CD4-positive, alpha-beta T cell treated with Interleukin-1 beta for 1 hour (primary cell): ENCODE data around the gene RHBDF2.
"Not testable (repeated sequence)": the region's sequence is repeated elsewhere in the genome, so short reads cannot be mapped to it uniquely, and the experiment has no call there.

Experiments
- DNase-seq, 2 donors: peaks; one replicate each; pipeline ENCODE4 v3.0.0-alpha.2; 2020 to 2022

Gene RHBDF2

DNA sequence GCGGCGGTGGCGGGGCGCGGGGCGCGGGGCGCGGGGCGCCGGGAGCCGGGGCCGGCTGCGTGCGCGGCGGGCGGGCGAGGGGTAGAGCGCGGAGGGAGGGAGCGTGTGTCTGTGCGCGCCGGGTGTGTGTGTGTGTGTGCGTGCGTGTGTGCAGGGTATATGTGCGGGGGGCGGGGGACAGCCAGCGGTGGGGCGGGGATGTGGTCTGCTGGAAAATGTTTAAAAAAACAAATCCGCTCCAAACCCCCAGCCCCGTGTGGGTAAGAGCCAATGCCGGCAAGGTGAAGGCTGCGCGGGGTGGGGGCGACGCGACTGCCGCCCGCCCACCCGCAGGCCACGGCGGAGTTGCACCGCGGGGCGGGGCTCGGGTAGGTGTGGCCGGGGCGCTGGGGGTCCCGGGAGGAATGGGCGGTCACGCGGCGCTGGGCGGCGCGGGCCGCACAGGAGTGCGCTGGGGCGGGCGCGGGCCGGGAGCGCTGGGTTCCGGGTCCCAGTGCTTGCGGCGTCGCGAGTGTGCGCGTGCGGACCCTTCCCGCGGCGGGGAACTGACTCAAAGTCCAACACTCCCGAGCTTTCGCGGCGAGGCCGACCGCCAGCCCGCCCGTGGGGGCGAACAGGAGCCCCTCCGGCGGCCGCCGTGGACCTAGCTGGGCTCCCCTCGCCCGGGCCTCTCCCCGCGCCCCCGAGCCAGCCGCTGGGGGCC is 36.5 kb upstream of the RHBDF2 start, which contains the start of gene CYGB:
Gene CYGB, minus strand, starts transcription at position 132 of the 703 bp plus-strand sequence. CDS start 167 bp downstream, outside the sequence.
- DNase-seq: no peak

DNA sequence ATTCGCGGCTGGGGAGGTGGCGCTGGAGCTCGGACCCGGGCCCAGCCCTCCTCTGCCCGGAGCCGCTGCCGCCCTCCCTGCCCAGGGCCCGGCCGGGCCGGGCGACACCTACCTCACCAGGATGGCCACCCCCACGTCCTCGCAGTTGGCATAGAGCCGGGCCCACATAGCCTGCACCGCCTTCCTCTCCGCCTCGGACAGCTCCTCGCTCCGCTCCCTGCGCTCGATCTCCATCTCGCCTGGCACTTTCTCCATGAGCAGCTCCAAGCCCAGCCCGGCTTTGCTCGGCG is 36.0 kb upstream of the RHBDF2 start:
- no peak for DNase-seq

DNA sequence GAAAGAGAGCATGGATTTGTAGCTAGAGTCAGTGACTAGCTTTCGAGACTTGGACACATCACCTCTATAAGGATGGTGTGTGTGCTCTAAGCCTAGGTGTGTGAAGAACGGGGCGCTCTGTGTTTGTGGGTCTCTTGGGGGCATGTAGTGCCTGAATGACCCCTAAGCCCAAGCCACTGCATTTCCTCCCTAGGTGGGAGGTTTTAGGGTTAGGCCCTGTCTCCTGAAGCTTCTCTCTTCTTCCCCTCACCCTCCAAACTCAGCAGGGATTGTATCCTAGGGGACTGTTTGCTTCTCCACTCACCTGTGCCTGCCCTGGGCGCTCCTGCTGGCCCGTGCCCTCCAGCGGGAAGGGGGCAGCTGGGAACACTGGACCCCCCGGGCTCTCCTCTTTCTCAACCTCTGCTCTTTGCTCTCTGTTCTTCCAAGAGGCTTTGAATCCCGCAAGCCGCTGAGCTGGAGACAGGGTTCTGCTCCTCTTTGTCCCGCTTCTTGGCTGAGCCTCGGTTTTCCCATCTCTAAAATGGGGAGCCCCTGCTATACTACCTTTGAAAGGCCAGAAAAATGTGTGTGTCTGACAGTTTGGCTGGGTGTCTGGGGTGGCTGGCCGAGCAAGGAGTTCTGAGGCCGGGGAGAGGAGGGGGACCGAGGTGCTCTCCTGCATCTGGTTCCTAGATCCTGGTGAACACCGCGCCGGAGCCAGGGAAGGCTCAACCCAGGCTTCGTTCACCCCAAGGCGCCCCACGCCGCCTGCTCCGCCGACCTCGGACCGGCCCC is 35.5 kb upstream of the RHBDF2 start:
- DNase-seq: no peak

DNA sequence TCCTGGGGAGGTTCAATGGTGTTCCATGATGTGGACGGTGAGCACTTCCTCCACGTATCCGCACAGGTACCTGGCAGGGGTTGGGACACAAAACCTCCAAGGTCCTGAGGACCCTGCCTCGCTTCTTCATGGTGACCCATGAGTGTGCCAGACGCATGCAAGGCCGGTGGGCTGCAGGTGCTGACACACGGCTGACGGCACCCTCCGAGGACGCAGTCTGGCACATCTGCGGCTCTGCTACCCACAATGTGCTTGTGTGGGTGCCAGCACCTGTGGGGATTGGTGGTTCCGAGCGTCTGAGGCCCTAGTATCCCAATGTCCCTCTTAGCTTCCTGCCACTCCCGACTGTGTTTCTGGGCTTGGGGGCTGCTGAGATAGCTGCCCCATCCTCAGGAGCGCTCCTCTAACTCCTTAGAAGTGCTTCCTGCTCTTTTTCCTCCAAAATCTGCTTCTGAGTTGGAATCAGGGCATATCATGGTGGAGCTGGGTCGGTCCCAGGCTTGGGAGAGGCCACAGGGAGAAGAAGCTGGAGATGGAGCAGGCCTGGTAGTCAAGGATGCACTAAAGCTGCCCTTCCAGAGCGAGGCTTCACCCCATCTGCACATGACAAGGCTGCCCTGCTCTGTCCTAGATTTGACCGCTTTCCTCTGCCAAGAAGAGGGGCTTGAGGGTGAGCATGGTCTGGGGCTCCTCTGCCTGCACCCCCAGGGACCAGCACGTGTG is 34.7 kb upstream of the RHBDF2 start:
- no peak for DNase-seq

DNA sequence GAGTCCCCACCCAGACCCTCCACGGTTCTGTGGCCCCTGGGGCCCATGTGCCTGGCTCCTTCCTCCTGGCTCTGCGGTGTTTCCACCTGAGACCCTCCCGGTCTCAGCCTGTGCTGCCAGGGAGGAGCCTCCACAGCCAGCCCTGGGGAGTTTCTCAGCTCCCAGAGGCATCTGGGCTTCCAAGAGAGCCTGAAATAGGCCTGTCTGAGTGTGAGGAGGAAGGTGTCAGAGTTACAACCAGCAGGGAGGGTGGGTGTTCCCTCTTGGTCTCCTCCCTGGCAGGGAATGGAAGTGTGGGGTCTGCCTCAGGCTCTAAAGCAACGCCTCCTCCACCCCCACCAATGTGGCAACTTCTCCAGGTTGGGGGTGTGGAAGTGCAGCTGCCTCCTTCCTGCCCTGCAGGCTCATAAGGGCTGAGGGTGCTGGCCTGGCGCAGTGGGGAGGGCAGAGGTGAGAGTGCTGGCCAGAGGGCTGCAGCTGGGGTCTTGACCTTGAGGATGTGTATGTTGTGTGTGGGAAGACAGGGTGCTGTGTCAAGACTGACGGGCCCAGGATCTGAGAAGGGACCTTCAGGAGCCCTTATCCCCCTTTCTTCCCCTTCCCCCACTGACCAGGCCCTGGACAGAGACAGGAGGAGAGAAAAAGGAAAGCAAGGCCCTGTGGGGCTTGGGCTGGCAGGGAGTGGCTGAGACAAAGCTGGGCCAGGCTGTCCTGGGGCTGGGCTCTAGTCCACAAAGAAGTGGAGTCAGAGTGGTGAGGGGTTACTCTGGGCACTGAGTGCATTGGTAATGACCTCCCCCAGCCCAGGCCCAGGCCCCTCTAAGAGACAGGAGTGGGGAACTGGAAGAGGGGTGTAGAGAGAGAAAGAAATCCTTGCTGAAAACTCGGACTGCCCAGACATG is 33.9 kb upstream of the RHBDF2 start:
- DNase-seq: no peak

DNA sequence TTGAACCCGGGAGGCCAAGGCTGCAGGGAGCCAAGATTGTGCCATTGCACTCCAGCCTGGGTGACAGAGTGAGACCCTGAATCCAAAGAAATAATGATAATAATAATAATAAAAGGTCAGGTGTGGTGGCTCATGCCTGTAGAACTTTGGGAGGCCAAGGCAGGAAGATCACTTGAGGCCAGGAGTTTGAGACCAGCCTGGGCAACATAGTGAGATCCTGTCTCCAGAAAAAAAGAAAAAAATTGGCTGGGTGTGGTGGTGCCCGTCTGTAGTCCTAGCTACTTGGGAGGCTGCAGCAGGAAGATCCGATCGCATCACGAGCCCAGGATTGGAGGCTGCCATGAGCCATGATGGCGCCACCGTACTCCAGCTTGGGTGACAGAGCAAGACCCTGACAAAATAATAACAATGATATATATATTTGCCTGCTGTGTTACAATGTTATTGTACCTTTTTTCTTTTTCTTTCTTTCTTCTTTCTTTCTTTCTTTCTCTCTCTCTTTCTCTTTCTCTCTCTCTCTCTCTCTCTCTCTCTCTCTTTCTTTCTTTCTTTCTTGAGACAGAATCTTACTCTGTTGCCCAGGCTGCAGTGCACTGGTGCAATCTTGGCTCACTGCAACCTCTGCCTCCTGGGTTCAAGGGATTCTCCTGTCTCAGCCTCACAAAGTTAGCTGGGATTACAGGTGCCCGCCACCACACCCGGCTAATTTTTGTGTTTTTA is 32.6 kb upstream of the RHBDF2 start:
- not testable (repeated sequence) for DNase-seq

DNA sequence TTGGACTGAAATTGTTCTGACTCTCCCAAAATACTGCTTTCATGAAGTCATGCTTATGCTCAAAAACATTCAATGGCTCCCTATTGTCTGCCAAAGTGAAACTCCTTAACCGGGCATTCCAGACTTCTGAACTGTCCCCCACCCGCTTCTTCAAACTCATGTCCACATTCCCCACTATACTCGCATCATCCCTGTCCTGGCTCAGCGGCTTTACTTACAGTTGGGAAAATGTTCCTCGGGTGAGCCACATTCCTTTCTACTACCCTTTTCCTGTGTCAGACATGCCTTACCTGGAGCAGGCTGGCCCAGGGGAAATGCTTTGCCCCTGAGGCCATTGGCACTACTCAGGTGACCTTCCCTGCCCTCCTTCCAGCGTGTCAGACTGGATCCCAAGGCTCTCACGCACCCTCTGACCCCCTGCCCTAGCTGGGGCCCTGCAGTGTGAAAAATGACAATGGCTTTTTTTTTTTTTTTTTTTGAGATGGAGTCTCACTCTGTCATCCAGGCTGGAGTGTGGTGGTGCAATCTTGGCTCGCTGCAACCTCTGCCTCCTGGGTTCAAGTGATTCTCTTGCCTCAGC is 30.9 kb upstream of the RHBDF2 start:
- DNase-seq: no peak

DNA sequence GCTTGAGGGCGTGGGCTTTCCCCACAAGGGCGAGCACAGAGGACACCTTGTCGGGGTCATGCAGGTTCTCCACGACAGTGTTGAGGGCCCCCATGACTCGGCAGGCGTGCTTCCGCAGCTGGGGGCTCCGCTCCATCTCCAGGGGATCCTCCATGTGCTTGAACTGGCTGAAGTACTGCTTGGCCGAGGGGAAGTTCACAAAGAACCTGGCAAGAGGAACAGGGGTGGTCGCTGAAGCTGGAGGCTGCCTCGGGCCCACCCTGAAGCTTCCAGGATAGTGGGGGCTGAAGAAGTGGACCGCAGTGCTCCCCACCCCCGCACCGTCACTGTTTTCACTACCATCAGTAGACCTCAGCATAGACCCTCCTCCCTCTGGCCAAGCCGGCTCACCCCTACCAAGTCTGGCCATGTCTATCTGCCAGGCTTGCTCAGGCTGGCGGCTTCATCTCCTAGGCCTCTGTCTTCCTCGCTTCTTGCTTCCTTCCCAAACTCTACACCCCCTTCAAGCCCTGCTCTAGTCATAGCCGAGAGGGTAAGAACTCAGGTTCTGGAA is 30.3 kb upstream of the RHBDF2 start:
- no peak for DNase-seq

DNA sequence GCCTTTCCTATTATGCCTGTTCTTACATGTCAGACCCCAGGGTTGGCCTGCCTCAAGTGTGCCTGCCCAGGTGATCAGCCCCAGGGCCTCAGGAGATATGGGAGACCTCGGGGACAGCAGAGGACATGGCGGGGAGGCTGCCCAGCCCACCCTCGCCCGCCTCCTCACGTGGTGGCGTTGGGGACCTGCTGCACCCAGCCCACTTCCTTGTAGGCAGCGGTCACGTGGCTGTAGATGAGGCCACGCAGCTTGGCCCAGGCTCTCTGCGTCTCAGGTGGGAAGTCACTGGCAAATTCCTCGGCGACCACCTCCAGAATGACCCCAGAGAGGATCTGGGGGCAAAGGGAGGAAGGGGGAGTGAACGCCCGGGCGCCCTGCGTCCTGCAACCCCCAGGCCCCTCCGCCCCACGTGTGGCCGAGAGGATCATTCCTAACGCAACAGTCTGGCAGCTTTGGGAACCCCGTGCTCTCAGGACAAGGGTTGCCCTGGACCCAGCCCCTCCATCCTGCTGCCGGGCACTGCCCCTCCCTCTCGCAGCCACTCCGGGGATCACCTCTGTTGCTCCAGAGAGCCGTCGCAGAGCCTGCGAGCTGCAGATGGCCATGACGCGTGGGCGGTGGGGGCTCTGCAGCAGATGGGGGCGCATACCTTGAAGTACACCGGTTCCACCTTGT is 29.7 kb upstream of the RHBDF2 start:
- no peak for DNase-seq

DNA sequence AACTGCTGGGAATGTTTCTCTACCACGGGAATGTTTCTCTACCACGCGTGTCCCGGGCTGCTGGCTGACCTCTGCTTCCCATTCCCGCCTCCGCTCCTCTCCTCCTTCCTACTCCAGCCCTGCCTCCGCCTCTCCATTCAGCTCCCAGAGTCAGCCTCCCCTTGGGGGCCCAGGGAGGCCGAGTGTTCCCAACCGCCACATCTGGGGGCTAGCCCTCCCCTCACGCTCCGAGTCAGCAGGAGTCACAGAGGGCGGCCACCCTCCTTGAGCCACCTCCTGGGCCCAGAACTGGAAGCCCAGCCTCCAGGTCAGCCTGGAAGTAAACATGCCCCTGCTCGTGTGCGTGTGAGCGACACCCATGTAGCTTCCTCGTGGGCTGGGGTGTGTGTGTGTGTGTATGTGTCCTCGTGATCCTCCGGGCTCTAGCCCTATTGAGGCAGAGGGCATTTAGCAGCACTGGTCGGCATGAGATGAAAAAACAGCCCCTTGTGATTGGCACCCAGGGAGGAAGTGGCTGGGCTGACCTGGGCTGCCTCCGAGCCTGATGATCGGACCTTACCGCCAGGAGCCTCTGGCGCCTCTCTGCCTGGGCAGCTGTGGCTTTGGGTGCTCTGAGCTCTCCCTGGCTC is 29.0 kb upstream of the RHBDF2 start:
- no peak for DNase-seq

DNA sequence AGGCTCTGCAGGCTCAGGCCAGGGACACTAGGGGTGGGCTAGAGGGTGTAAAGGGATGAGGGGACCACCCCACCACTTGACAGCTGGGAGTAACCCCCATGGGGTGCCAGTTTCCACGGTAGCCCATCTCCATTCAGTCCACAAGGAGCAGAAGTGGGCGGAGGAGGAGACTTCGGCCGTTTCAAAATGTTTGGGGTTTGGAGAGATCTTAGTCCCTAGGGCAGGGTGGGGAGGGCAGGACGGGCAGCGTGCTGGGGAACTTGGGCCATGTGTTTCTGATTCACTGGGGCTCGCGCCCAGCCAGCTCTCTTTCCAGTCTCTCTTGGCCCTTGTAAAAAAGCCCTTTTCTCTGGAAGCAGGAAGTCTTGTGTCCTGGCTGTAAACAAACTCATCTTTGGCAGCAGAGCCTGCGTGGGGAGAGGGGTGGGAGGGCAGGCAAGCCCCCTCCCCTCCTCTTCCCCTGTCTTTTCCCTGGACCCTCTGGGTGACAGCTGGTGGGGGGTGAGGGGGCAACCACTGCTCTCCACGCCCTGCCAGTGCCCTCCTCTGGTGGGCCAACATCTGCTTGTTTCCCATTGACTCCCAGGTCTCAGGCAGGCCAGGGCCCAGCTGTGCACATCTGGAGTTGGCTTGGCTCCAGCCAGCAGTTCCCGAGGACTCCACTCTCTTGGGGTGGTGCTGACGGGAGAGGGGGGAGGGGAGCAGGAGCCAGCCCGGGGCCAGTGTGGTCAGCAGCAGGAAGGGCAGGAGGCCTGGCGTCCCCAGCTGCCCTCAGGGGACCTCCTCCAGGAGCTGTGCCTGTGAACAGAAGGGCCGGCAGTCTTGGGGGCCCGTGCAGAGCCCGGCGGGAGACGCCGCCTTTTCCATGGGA is 28.2 kb upstream of the RHBDF2 start:
- DNase-seq: no peak

DNA sequence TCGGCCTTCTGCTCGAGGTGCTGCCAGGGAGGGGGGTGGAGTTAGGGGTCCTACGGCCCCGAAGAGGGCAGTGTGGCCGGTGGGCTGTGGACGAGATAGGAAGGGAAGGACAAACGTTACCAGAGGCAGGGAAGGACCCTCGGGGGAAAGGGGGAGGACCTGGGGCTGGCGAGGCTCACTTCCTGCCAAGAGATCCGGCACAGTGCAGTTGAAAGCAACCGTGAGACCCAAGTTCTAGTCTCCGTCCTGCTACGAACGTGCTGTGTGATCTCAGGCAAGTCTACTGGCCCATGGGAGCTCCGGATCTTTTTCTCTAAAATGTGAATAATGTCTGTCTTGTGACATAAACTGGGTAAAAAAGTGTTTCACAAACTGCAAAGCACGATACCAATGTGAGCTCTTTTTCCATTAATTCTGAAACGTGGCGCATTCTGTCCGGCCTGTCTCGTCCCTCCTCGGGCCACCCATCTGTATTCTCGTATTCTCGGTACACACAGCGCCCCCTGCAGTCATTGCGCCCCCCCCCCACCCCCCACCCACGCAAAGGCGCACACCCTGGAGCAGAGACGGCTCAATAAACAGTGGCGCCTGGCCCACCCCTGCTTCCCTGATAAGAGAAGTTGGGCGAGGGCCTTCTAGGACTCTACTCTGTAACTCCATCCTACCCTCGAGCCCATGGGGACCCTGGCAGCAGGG is 27.5 kb upstream of the RHBDF2 start:
- no peak for DNase-seq

DNA sequence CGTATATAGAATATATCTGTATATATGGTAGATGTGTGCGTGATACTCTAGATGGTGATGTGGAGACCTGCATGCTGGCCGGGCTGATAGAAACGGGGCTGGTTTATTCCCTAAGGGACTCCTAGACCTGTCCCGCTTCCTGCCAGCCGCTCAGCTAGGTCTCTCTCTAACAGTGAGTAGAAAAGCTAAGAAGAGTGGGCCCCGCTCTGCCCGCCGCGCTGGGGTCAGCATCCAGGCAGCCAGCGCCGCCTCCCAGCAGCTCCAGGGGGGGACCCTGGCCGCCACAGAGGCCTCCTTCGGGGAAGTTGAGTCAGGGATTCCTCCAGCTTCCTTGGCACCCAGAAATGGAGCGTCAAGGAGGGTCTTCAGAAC is 26.9 kb upstream of the RHBDF2 start:
- no peak for DNase-seq

DNA sequence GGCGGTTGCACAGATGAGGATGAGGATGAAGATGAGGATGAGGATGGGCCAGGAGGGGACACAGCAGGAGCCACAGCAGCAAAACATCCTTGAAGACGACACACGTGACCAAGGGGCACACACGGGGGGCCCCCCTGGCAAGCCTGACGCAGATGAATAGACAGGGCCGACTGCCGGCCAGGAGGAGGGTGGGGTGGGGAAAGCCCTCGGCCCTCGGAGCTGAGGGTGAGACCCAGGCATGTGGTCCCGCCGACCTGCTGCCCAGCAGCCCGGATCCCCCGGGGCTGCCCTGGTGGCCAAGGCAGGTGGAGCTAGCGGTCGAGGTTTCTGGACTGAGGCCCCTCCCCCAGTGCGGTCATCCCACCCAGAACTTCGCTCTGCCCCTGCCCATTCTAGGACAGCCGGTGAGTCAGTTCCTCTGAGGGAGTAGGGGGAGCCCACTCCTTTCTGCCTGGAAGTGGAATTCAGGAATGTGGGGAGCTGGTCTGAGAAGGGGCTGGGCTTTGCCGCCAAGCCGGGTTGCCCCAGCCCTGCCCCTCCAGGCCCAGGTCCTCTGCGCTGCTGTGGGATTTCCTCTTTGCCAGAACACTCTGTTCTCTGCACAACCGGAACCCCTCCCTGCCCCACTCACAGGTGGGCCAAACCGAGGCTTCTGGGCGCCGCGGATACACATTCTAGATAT is 26.3 kb upstream of the RHBDF2 start:
- DNase-seq: peak; percentile 56 to 66

DNA sequence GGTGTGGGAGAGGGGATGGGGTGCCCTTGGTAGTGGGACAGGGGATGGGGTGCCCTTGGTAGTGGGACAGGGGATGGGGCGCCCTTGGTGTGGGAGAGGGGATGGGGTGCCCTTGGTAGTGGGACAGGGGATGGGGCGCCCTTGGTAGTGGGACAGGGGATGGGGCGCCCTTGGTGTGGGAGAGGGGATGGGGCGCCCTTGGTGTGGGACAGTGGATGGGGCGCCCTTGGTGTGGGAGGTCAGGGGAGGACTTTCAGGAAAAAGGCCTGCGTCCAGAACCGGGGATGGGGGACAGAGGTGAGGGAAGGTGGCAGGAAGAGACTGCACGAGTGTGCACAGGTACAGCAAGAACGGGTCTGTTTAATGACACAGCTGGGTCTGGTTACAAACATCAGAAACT is 25.8 kb upstream of the RHBDF2 start:
- not testable (repeated sequence) for DNase-seq

DNA sequence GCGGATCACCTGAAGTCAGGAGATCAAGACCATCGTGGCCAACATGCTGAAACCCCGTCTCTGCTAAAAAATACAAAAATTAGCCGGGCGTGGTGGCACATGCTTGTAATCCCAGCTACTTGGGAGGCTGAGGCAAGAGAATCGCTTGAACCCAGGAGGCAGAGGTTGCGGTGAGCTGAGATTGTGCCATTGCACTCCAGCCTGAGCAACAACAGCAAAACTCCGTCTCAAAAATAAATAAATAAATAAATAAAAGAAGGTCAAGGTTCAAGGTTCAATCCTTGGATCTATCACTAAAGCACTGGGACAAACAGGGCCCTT is 24.2 kb upstream of the RHBDF2 start:
- not testable (repeated sequence) for DNase-seq

DNA sequence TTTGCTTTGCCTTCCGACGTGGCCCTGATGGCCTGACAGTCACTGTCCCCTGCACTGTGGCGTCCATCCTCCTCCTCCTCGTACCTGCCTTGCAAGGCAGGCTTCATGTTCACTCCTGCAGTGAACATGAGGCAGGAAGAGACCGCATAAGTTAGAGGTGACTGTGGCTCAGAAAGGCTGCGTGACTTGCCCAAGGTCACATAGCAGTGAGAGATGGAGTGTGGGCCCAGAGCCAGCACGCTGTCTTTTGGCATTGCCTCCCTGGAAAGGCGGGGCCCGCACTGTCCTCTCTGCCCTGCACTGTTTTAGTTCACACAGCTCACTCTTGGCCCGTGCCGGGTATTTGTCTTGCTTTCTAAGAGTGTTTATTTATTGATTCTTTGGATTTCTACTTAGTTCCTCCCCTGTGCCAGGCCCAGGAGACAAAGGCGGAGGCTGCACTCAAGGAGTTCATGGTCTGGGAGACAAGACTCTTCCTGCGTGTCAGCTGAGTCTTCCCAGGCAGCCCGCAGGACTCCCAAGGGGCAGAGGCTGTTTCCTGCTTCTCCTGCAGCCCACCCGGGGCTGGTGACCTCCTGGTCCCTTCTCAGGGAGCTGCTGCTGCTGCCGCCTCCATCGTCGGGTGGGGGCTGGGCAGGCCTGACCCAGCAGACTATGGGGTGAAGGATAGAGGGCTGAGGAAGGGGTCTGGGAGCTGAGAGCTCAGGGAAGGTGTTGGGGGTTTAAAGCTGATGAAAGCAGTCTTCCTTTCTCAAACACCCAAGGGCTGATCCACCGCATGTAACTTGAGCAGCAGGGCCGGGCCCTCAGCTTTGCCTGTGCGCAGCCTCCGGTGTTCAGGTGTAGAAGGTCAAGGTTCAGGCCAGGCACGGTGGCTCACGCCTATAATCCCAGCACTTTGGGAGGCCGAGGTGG is 23.6 kb upstream of the RHBDF2 start:
- no peak for DNase-seq
